ENCODE results near the gene SPSB3.

The SPSB3 gene

DNA sequence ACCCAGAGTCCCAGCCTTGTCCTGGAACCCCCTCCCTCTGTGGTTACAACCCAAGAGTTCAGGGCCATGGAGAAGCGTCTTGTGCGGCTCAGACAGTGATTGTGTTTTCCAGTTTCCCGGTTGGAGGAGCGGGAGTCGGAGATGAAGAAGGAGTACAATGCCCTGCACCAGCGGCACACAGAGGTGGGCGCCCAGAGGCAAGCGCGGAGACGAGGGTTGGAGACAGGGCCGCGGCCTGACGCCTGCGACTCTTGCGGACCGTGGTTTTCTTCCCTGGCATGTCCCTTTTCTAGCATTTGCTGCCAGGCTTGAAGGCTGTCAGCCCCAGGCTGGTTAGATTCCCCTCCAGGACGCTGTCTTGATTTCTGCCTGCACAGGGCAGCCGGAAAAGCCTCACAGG is 53.3 kb downstream of the SPSB3 start:
- TF ChIP-seq, protein P1, sequence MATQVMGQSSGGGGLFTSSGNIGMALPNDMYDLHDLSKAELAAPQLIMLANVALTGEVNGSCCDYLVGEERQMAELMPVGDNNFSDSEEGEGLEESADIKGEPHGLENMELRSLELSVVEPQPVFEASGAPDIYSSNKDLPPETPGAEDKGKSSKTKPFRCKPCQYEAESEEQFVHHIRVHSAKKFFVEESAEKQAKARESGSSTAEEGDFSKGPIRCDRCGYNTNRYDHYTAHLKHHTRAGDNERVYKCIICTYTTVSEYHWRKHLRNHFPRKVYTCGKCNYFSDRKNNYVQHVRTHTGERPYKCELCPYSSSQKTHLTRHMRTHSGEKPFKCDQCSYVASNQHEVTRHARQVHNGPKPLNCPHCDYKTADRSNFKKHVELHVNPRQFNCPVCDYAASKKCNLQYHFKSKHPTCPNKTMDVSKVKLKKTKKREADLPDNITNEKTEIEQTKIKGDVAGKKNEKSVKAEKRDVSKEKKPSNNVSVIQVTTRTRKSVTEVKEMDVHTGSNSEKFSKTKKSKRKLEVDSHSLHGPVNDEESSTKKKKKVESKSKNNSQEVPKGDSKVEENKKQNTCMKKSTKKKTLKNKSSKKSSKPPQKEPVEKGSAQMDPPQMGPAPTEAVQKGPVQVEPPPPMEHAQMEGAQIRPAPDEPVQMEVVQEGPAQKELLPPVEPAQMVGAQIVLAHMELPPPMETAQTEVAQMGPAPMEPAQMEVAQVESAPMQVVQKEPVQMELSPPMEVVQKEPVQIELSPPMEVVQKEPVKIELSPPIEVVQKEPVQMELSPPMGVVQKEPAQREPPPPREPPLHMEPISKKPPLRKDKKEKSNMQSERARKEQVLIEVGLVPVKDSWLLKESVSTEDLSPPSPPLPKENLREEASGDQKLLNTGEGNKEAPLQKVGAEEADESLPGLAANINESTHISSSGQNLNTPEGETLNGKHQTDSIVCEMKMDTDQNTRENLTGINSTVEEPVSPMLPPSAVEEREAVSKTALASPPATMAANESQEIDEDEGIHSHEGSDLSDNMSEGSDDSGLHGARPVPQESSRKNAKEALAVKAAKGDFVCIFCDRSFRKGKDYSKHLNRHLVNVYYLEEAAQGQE (IDR thresholded peaks at IDR 0.05; ENCODE audit: insufficient read depth in 1 of 2, low read depth in 2 of 2, low read length in 2 of 2): no peak
- TF ChIP-seq FOXP2 (optimal IDR thresholded peaks at IDR 0.05; ENCODE audit: borderline replicate concordance, extremely low read depth, extremely low read length, insufficient read depth) (no peak), SIN3A (IDR thresholded peaks at IDR 0.05; ENCODE audit: borderline replicate concordance, insufficient read depth, low read length) (no peak), TAF1 (IDR thresholded peaks at IDR 0.05; ENCODE audit: borderline replicate concordance, insufficient read depth, low read length) (no peak), POLR2AphosphoS5 (IDR thresholded peaks at IDR 0.05; ENCODE audit: low read depth, low read length) (no peak)

GRCh38 chr16:1727651-1728624 is 54.4 kb downstream of the SPSB3 start:
- TF ChIP-seq TAF1 (IDR thresholded peaks at IDR 0.05; ENCODE audit: borderline replicate concordance, insufficient read depth, low read length): no peak
- TF ChIP-seq, protein P1 (IDR thresholded peaks at IDR 0.05; ENCODE audit: insufficient read depth in 1 of 2, low read depth in 2 of 2, low read length in 2 of 2): no peak
- no peak for TF ChIP-seq POLR2AphosphoS5 (IDR thresholded peaks at IDR 0.05; ENCODE audit: low read depth, low read length)
